ENCODE measurements around the gene PITPNM3.

Gene PITPNM3

DNA sequence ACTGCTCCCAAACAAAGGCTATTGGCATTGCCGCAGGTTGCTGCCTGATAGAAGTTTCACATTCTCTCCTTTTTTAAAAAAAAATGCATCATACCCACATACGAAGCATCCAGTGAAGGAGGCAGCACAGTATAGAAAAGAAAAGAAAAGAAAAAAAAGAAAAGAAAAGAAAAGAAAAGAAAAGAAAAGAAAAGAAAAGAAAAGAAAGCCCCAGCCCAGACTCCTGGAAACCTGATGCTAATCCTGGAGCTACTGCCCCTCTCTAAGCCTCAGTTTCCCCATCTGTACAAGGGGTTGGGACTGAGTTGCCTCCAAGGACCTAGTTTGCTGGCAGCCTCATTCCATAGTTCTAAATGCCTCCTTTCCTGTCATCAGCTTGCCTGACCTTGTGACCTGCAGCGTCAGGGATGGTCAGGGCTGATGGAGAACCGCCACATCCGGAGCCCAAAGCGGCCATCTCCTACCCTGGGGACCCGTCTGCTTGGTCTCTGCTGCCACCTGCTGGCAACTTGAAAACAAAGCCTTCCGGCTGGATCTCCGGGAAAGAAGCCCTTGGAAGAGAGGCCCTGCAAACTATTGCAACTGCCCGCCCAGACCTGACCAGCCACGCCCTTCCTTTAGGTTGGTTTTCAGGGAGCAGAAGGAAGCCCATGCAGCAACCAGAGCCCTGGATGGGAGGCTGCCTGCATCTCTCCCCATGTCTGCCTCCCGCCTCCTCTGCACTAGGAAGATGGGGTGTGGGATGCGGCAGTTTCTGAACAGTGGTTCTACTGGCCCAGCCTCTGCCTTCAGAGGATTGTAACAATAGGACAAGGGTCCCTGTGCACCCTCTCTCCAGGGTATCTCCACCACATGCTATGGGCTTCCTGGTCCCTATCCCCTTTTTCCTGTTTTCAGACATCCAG lies 134.4 kb downstream of the PITPNM3 start:
- Histone ChIP-seq H3K36me3 (ENCODE audit: insufficient read depth, low read length) (no peaks in the 10 kb centered on the region), H2AFZ (ENCODE audit: low read length) (peak overlapping the region; percentile 59; the same call in 1 of the 2 replicates), H3K79me2 (ENCODE audit: insufficient read depth, low read length) (no peaks in the 10 kb centered on the region), H4K20me1 (ENCODE audit: insufficient read depth, low read length, poor library complexity, severe bottlenecking) (no peaks in the 10 kb centered on the region), H3K9me2 (replicated peaks; ENCODE audit: low read depth, low read length) (no peaks in the 10 kb centered on the region), H3K4me3 (ENCODE audit: low read length, poor library complexity, severe bottlenecking) (no peak overlapping the region), H3K4me1 (ENCODE audit: insufficient read depth, low read length, poor library complexity, severe bottlenecking) (peaks cover 4% of the 10 kb centered on the region), H3K9ac (ENCODE audit: low read depth, low read length, poor library complexity, severe bottlenecking) (no peak overlapping the region), H3F3A (ENCODE audit: low read depth) (no peaks in the 10 kb centered on the region), H3K27me3 (ENCODE audit: insufficient read depth, low read length, poor library complexity, severe bottlenecking) (no peaks in the 10 kb centered on the region), H3K4me2 (ENCODE audit: low read depth, low read length, poor library complexity, severe bottlenecking) (no peak overlapping the region), H3K9me3 (ENCODE audit: insufficient read depth, low read depth, low read length) (no peaks in the 10 kb centered on the region)
- TF ChIP-seq EZH2phosphoT487 (IDR thresholded peaks at IDR 0.05; ENCODE audit: borderline replicate concordance), result no peak
- peak; percentile 85 for TF ChIP-seq CTCF (conservative IDR thresholded peaks at IDR 0.05; ENCODE audit: low read length)

- Histone ChIP-seq H3K9me2 (replicated peaks; ENCODE audit: low read depth, low read length) (no peaks in the 10 kb centered on the region), H3K4me1 (ENCODE audit: insufficient read depth, low read length, poor library complexity, severe bottlenecking) (no peaks in the 10 kb centered on the region), H3K9me3 (ENCODE audit: insufficient read depth, low read depth, low read length) (no peaks in the 10 kb centered on the region), H3K36me3 (ENCODE audit: insufficient read depth, low read length) (no peaks in the 10 kb centered on the region), H3K79me2 (ENCODE audit: insufficient read depth, low read length) (no peaks in the 10 kb centered on the region), H3K27me3 (ENCODE audit: insufficient read depth, low read length, poor library complexity, severe bottlenecking) (no peaks in the 10 kb centered on the region), H2AFZ (ENCODE audit: low read length) (no peak overlapping the region), H3F3A (ENCODE audit: low read depth) (no peaks in the 10 kb centered on the region), H3K9ac (ENCODE audit: low read depth, low read length, poor library complexity, severe bottlenecking) (no peak overlapping the region), H4K20me1 (ENCODE audit: insufficient read depth, low read length, poor library complexity, severe bottlenecking) (no peaks in the 10 kb centered on the region), H3K4me3 (ENCODE audit: low read length, poor library complexity, severe bottlenecking) (no peak overlapping the region), H3K4me2 (ENCODE audit: low read depth, low read length, poor library complexity, severe bottlenecking) (no peak overlapping the region)
- TF ChIP-seq CTCF (conservative IDR thresholded peaks at IDR 0.05; ENCODE audit: low read length) (peak; percentile 54), EZH2phosphoT487 (IDR thresholded peaks at IDR 0.05; ENCODE audit: borderline replicate concordance) (no peak)
Observed at GRCh38 chr17:6420173-6420641, 136.1 kb downstream of the PITPNM3 start.

DNA sequence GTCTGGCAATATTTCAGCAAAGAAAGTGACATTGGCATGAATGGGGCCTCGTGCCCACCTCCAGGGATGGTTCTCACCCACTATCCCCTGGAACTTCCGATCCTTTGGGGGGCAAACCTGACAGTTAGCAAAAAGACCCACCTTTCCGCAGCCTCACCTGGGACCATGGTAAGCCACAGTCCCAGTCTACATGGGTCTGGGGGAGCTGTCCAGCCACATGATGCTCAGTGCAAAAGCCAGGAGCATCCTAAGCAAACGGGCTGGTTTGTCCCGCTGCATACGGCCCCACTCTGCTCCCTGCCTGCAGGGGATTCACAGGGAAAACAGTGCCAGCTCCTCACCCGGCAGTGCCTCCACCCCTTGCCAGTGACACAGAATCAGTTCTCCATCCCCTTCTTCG lies 140.7 kb downstream of the PITPNM3 start:
- Histone ChIP-seq H3K79me2 (ENCODE audit: insufficient read depth, low read length) (no peaks in the 10 kb centered on the region), H3K4me1 (ENCODE audit: insufficient read depth, low read length, poor library complexity, severe bottlenecking) (no peaks in the 10 kb centered on the region), H3K36me3 (ENCODE audit: insufficient read depth, low read length) (no peaks in the 10 kb centered on the region), H3K4me2 (ENCODE audit: low read depth, low read length, poor library complexity, severe bottlenecking) (no peak overlapping the region), H3K4me3 (ENCODE audit: low read length, poor library complexity, severe bottlenecking) (no peak overlapping the region), H3K9me3 (ENCODE audit: insufficient read depth, low read depth, low read length) (no peaks in the 10 kb centered on the region), H3K27me3 (ENCODE audit: insufficient read depth, low read length, poor library complexity, severe bottlenecking) (no peaks in the 10 kb centered on the region), H3K9me2 (replicated peaks; ENCODE audit: low read depth, low read length) (no peaks in the 10 kb centered on the region), H4K20me1 (ENCODE audit: insufficient read depth, low read length, poor library complexity, severe bottlenecking) (no peaks in the 10 kb centered on the region), H3K9ac (ENCODE audit: low read depth, low read length, poor library complexity, severe bottlenecking) (no peak overlapping the region), H3F3A (ENCODE audit: low read depth) (no peaks in the 10 kb centered on the region), H2AFZ (ENCODE audit: low read length) (no peak overlapping the region)
- TF ChIP-seq EZH2phosphoT487 (IDR thresholded peaks at IDR 0.05; ENCODE audit: borderline replicate concordance) (no peak), CTCF (conservative IDR thresholded peaks at IDR 0.05; ENCODE audit: low read length) (no peak)

Measured in Loucy (cell line).